NCI-H748 treated with DMSO at 0.1 percent for 48 hours (cell line): ENCODE measurements around the gene DRG1.
"Not testable (repeated sequence)": the region's sequence is repeated elsewhere in the genome, so short reads cannot be mapped to it uniquely, and the experiment has no call there.

ENCODE experiments used
- DNase-seq: peaks from one replicate; lab custom pipeline; 2025; lab: John Stamatoyannopoulos, UW

Gene DRG1

DNA sequence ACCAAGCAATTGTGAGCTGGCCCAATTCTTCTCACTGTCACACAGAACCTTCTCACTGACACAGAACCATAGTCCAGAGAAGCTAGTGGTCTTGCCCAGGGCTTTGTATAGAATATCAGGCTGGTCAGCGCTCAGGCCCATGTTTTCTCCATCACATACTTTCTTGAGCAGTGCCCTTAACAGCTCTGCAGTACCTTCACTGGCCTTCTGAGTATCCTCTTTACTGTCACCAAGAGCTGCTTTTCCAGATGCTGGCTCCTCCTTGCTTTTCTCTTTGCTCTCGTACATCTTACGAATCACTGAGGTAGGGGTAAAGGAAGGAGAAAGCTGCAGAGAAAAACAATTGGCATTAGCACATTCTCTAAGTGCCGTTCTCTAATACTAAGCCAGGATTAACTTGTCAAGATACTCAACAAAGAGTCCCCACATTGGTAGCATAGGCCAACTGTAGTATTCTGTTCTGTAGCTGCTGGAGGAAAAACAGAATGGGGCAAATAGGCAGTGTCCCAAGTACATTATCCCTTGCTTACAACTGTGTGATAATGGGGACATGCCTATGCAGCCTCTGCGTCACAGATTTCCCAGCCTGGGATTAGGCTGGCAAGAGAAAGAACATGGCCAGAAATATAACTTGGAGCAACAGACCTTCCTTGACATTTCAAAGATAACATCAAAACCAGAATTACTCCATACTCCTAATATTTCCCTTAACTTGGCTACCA is 43.5 kb downstream of the DRG1 start:
- DNase-seq: no peak

DNA sequence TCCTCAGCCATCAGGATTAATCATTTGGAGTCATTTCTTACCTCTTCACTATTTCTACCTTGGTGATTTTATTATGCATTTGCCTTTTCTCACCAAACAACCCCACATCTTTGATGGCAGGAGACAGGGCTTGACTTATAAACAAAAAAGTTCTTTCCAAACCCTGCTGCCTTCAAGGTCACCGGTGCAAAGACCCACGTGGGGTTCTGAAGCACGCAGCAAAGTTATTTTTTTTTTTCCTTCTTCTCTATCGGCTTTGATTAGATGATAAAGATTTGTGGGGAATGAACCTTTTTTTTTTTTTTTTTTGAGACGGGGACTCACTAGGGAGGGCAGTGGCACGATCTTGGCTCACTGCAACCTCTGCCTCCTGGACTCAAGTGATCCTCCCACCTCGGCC is 44.1 kb downstream of the DRG1 start:
- no peak for DNase-seq

DNA sequence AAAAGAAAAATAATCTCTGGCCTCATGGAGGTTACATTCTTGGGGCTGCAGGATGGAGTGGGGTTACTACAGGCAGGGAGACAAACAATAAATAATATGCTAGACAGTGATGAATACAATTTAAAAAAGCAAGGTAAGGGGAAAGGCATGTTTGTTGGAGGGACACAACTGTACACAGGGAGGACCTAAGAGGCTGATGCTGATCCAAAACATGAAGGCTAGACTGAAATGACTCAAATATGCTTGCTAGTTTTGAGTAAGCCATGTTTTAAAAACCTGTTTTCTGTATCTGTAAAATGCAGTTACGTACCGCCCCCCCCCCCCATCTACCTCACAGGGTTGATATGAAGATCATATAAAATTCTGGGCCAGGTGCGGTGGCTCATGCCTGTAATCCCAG is 46.2 kb downstream of the DRG1 start:
- DNase-seq: no peak

DNA sequence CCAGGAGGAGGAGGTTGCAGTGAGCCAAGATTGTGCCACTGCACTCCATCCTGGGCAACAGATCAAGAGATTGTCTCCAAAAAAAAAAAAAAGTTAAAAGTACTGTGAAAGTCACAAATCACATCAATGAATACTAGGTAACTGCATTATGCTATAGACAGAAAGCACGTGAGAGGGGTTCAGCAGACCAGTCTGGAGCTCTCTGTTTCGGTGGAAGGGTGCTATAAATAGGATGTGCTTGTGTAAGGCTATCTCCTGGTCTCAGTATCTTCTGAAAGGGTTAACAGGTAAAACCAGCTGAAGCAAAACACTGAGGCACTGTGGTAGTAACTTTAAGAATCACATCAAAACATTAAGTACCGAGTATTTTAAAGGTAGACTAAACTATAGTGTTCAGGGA is 46.8 kb downstream of the DRG1 start:
- no peak for DNase-seq

DNA sequence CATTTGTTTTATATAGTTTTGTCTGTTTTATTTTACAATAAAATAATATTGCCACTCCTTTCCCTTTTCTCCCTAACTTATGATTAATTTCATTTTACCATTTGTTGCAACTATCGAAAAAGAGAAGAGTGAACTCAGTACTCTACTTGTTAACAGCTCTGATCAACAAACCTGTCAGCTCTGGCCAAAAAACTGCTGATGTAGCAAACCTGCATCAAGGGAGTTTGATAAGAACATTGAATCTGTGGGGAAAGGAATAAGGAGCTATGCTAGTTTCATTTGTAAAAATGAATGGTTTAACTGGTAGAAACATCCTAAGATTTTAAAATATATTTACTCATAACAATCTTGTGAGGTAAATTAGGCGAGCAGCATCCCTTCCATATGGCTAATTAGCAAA is 47.4 kb downstream of the DRG1 start:
- no peak for DNase-seq

DNA sequence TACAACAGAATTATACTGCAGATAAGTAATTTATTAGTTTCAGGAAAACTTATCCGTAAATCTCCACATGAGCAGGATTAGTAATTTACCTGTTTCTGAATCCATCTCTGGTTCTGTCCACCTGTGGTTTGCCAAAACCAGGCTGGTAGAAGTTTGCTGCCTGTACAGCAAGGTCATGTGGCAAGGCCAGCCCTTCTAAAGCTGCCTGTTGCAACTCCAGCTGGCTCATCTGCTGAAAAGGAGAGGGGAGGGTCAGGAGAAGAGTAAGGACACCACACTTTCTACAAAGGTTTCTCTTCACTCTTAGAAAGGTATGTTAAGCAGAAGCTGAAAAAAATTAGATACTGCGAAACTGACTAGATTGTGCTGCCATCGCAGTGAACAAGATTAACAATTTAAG is 47.9 kb downstream of the DRG1 start:
- no peak for DNase-seq

DNA sequence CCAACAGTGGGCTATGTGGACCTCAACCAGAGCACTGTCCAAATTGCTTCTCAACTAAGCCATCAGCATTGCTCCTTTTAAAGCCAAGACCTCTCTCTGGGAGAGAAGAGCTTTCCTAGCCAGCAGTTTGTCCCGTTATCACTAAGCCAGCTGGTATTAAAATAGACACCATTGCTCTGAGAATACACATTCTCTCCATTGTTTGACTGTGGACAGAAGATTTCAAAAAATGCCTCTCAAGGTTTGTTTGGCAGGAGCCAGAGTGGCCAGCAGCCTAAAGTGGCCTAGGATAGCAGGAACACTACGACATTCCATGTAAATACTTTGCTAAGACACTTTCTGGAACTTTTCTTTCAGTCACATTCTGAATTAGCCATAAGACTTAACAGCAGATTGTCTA is 49.0 kb downstream of the DRG1 start:
- no peak for DNase-seq

DNA sequence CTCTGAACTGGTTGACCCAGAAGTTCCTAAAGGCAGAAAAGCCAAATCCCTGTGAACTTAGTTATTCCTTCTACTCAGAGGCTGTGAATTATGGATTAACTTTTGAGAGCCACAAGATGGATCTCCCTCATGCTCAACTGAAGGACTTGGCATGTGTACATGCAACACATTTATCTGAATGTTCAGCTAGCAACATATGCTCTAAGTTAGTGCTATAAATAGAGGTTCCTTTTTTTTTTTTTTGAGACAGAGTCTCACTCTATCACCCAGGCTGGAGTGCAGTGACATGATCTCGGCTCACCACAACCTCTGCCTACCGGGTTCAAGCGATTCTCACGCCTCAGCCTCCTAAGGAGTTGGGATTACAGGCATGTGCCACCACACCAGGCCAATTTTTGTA is 50.1 kb downstream of the DRG1 start:
- DNase-seq: no peak

DNA sequence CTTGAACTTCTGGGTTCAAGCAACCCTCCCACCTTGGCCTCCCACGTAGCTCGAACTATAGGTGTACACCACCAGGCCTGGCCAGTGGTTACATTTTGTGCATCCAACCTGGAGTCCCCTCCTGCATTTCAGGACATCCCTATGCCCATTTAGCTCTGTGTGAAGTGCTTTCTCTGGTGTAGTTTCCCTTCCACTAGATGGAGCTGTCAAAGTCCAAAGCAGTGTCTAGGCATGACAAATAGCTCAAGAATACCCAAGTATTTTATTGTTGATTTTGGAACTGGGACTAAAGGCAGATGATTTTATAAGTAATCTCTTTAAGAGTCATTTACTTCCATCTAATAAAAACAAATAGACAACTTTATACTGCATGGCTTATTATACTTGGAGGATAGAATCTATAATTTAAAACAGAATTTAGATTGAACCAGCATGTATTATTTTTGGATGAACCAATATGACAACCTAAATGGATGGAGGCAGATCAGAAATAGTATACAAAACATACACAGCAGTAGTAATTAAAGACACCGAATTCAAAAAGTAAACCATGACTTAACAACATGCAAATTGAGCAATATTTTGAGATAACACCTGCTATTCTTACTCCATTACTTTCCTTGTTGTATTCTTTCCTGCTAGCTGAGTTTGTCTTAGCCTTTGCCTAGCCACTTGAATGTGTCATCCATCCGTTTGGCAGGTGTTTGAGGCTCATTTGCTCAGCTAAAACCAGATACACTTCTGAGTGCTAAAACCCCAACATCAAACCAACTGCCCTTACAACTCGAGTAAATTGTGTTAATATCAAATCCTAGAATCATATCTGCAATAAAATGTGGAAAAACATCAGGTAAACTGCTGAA is 52.5 kb downstream of the DRG1 start:
- DNase-seq: no peak

DNA sequence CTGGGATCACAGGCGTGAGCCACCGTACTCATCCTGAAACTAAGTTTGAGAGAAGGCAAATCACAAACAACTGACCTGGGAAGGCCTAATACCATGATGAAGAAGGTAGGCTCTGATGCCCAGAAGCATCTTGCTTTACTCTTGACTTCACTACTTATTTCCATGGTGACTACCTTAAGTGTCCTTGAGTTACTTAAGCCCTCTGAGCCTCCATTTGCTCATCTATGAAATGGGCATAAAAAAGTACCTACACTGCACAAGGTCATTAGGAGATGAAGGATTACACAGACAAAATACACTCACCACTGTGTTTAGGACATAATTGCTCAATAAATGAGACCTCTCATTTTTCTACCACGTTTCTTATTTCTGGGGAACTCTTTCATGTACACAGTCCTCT is 62.3 kb downstream of the DRG1 start:
- no peak for DNase-seq

DNA sequence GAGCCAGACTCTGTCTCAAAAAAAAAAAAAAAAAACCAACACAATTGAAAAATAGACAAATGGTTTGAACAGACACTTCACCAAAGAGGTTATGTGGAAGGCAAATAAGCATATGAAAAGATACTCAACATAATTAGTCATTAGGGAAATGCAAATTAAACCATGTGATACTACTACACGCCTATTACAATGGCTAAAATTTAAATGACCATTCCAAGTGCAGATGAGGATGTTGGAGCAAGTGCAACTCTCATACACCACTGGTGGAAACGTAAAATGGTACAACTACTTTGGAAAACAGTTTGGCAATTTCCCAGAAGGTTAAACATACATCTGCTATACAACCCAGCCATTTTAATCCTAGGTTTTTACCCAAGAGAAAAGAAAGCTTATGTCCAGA is 65.9 kb downstream of the DRG1 start:
- DNase-seq: no peak

DNA sequence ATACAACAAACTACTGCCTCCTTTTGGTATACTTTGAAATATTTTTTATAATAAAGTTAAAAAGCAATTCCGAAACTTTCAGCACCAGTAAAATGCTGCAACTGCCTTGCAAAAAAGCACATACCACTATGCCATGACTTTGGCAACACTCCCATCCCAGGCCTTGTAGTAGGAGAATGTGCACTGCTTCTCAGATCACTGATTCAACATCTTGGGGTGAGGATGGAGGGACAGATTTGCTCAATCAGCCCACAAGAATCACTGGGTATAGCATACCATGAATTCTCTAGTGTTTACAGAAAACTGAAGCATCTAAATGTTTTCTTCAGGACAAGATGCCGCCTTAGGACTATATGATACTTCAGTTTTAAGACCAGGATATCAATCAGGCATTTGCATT is 75.3 kb downstream of the DRG1 start:
- DNase-seq: no peak

DNA sequence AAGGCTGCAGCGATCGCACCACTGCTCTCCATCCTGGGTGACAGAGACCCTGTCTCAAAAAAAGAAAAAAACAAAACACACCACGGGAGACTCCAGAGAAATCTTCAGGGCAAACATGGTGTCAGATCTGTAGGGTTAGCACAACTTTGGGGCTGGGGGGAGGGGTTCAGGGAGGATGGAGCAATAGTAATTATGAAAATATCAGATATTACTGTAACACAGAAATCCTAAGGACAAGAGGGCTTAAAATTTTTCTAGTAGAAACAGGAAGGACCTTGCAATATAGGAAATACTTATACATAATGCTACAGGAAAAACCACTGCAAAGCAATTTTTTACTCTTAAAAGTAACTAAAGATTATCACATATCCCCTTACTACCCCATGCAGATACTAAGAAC is 76.4 kb downstream of the DRG1 start:
- DNase-seq: no peak

DNA sequence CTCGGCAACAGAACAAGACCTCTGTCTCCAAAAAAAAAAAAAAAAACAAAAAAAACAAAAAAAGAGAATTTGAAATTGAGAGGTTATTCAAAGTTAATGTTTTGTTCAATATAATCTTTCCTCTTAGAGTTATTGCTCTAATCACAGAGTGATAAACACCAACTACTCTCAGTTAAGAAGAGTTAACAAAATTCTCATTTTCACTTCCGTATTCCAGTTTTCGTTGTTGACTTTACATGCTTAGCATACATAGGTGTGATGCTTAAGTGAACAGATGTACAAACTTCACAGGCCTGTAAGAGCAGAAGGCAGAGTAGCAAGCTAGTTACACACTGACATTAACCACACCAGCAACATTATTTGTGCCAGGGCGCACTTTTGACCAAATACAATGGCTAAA is 77.9 kb downstream of the DRG1 start:
- DNase-seq: no peak

DNA sequence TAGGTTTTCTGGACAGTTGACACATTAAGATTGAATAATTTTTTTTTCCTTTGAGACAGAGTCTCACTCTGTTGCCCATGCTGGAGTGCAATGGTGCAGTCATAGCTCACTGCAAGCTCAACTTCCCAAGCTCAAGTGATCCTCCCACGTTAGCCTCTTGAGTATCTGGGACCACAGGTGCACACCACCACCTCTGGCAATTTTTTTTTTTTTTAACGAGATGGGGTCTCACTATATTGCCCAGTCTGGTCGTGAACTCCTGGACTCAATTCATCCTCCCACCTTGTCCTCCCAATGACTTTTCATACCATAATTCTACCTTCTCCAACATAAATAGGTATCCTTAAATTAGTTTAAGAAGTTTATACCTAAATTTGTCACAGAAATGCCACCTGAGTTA is 81.7 kb downstream of the DRG1 start:
- no peak for DNase-seq

DNA sequence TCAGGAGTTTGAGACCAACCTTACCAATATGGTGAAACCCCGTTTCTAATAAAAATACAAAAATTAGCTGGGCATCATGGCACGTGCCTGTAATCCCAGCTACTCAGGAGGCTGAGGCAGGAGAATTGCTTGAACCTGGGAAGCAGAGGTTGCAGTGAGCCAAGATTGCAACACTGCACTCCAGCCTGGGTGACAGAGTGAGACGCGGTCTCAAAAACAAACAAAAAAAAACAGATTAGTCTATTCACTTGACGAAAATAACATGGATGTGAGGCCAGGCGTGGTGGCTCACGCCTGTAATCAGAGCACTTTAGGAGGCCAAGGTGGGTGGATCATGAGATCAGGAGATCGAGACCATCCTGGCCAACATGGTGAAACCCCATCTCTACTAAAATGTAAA is 83.1 kb downstream of the DRG1 start:
- DNase-seq: not testable (repeated sequence)
